MCF 10A (cell line): Measurements from ENCODE around the gene FBXL19. TPM values are rescaled to one million over a fixed set of nuclear protein-coding genes. Genes with fewer than 3 reads are reported as not detected.

Source experiments
- BruUV-seq: library from RNA; stranded (reverse); fragments of 400-500 nt; replicated peaks from 2 replicates; lab custom pipeline; 2021; lab: Mats Ljungman, UMichigan
- CTCF ChIA-PET: fragments of 300-600 bp; sonication (Branson Sonifier 250); formaldehyde crosslinking; extraction: SDS; loops from one replicate; lab custom pipeline; 2021; ENCODE audit warnings: antibody characterized with exemption, inconsistent platforms; lab: Yijun Ruan, JAX
- POLR2A ChIA-PET: fragments of 300-600, 350-650 bp; sonication (Branson Sonifier 250); formaldehyde crosslinking; extraction: SDS; loops from one replicate; lab custom pipeline; 2020; ENCODE audit warnings: antibody characterized with exemption, inconsistent platforms; lab: Yijun Ruan, JAX
- DNase-seq: peaks from one replicate; pipeline ENCODE4 v3.0.0-alpha.2; 2018; ENCODE audit not compliant: unreplicated experiment
- H3K27ac Mint-ChIP-seq: one replicate; pipeline ENCODE4 v1.8.0; 2022; ENCODE audit warnings: mild to moderate bottlenecking, low read depth, mixed read lengths; ENCODE audit not compliant: unreplicated experiment
- H3K27me3 Mint-ChIP-seq: one replicate; pipeline ENCODE4 v1.8.0; 2022; ENCODE audit warnings: mixed read lengths; ENCODE audit not compliant: insufficient read depth, unreplicated experiment
- H3K36me3 Mint-ChIP-seq: one replicate; pipeline ENCODE4 v1.8.0; 2022; ENCODE audit warnings: mild to moderate bottlenecking, moderate library complexity, mixed read lengths; ENCODE audit not compliant: insufficient read depth, unreplicated experiment
- H3K4me1 Mint-ChIP-seq: one replicate; pipeline ENCODE4 v1.8.0; 2022; ENCODE audit warnings: mixed read lengths; ENCODE audit not compliant: insufficient read depth, unreplicated experiment
- H3K4me3 Mint-ChIP-seq: one replicate; pipeline ENCODE4 v1.8.0; 2022; ENCODE audit warnings: mild to moderate bottlenecking, moderate library complexity, mixed read lengths; ENCODE audit not compliant: unreplicated experiment
- H3K9me3 Mint-ChIP-seq: one replicate; pipeline ENCODE4 v1.8.0; 2022; ENCODE audit warnings: mixed read lengths; ENCODE audit not compliant: unreplicated experiment
- intact Hi-C: fragments of 100-400 bp; cut with micrococcal nuclease; formaldehyde crosslinking; loops from 2 replicates; pipeline ENCODE4 v1.14.1; 2022
- total RNA-seq: library from RNA; stranded (reverse); gene quantifications from 2 replicates; pipeline ENCODE4 v1.2.3, GENCODE V29; 2022
- TF ChIP-seq, protein P1 (sequence below): fragments of 200-600 bp; IDR thresholded peaks from one replicate; pipeline ENCODE4 v1.8.0; 2022; ENCODE audit warnings: antibody characterized with exemption, mild to moderate bottlenecking; ENCODE audit not compliant: unreplicated experiment

Gene FBXL19
- total RNA-seq, 1 experiment from 2014 or later: 18.0 TPM

DNA sequence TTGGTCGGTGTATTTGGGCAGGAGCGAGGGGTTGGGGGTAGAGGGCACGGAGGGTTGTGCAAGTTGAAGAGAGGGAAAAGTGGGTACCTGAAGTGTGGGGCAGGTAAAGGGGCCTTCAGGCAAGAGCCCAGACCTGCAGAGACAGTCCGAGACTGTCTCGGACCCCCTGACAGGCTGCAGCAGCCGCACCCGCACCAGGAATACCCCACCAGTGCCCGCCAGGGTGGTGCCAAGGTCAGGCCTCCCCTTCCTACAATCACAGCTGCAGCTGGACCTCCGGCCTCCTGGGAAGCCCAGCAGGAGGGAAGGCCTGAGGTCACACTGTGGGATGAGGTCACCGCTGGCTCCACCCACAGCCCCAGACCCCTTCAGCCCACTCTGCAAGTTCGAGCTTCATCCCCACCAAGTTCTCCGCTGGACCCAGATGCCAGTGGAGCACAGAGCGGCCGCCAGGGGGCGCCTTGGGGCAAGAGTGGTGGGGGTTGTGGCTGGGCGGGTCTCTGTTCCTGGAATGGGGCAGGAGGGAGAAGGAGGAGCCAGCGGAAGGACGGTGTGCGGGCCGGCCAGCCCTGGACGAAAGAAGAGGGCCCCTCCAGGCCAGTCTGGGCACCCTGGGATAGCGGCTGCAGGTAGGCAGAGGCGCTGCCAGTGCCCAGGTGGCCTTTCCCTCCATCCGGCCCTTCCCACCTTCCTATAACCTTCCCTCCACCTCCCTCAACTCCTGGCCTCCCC, 61.5 kb downstream of the FBXL19 start, which contains the start of gene HSD3B7:
TSS of gene HSD3B7 (plus strand) at position 539 of the 732 bp plus-strand sequence. CDS start 452 bp downstream, outside the sequence.
- Mint-ChIP-seq H3K4me1 (peaks cover 5% of the 10 kb centered on the region), H3K9me3 (no peaks in the 10 kb centered on the region), H3K4me3 (peak within 1 kb of the TSS; percentile 72), H3K27me3 (no peaks in the 10 kb centered on the region), H3K36me3 (peaks cover 37% of the 10 kb centered on the region), H3K27ac (peak within 1 kb of the TSS; percentile 70)
- CTCF ChIA-PET: interaction anchor here (0.6 to 4.1 kb wide), 51 partner anchors 10 to 888 kb away, joined by 3 to 44 read pairs (median 5); partner anchors contain the start of genes KAT8, PRSS36, VKORC1 and ZNF267
- intact Hi-C loops: loop anchor here (1.0 to 5.0 kb wide), 4 partner anchors 88 to 157 kb away; partner anchors contain the start of gene KAT8
- POLR2A ChIA-PET: interaction anchor here (0.7 to 3.4 kb wide), 8 partner anchors 49 to 217 kb away, joined by 3 to 30 read pairs (median 4); partner anchors contain the start of genes KAT8, STX4, ZNF646 and ZNF668
- no TSS peak for BruUV-seq
- DNase-seq: peak; percentile 80
- TF ChIP-seq, protein P1, sequence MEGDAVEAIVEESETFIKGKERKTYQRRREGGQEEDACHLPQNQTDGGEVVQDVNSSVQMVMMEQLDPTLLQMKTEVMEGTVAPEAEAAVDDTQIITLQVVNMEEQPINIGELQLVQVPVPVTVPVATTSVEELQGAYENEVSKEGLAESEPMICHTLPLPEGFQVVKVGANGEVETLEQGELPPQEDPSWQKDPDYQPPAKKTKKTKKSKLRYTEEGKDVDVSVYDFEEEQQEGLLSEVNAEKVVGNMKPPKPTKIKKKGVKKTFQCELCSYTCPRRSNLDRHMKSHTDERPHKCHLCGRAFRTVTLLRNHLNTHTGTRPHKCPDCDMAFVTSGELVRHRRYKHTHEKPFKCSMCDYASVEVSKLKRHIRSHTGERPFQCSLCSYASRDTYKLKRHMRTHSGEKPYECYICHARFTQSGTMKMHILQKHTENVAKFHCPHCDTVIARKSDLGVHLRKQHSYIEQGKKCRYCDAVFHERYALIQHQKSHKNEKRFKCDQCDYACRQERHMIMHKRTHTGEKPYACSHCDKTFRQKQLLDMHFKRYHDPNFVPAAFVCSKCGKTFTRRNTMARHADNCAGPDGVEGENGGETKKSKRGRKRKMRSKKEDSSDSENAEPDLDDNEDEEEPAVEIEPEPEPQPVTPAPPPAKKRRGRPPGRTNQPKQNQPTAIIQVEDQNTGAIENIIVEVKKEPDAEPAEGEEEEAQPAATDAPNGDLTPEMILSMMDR: peak; percentile 93

GRCh38 chr16:30985401-30986128, 62.2 kb downstream of the FBXL19 start:
- no TSS peak for BruUV-seq
- CTCF ChIA-PET: interaction anchor here (0.6 to 4.1 kb wide), 56 partner anchors 10 to 888 kb away, joined by 3 to 44 read pairs (median 5); partner anchors contain the start of genes KAT8, PRSS36, VKORC1 and ZNF267

DNA sequence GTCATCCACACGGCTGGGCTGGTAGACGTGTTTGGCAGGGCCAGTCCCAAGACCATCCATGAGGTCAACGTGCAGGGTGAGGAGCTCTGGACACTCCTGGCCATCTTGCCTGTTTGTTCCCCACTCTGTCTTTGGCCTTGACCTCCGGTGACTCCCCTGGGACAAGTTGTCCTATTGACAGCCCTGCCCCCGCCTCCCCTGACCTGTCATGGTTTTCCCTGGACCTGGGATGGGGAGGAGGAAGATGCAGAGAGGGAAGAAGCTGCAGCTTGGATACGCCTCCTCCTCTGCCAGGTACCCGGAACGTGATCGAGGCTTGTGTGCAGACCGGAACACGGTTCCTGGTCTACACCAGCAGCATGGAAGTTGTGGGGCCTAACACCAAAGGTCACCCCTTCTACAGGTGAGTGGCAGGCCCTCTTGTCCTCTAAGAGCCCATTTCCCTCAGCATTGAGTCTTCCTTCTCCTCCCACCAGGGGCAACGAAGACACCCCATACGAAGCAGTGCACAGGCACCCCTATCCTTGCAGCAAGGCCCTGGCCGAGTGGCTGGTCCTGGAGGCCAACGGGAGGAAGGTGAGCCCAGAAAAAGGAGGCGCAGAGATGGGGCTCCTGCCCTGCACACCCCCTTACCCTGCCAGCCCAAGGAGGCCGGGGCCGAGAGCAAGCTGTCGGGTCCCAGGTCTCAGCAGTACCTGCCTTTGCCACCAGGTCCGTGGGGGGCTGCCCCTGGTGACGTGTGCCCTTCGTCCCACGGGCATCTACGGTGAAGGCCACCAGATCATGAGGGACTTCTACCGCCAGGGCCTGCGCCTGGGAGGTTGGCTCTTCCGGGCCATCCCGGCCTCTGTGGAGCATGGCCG, 63.0 kb downstream of the FBXL19 start:
- TF ChIP-seq, protein P1: no peak
- H3K4me3 Mint-ChIP-seq: no peak overlapping the region
- BruUV-seq: no TSS peak
- no peaks in the 10 kb centered on the region for H3K9me3 Mint-ChIP-seq
- DNase-seq: no peak
- no peaks in the 10 kb centered on the region for H3K27me3 Mint-ChIP-seq
- H3K4me1 Mint-ChIP-seq: peaks cover 5% of the 10 kb centered on the region
- ChIA-PET POLR2A (interaction anchor here (0.7 to 3.4 kb wide), 6 partner anchors 65 to 156 kb away, joined by 3 to 30 read pairs (median 4); partner anchors contain the start of genes KAT8, ZNF646 and ZNF668), CTCF (interaction anchor here (0.6 to 4.1 kb wide), 48 partner anchors 9 to 887 kb away, joined by 3 to 44 read pairs (median 5); partner anchors contain the start of genes KAT8, VKORC1, ZNF267 and ZNF646)
- H3K27ac Mint-ChIP-seq: no peak overlapping the region
- intact Hi-C loops: loop anchor here (5.0 kb wide), 1 partner anchor 131 kb away; the partner anchor contains the start of gene KAT8
- peaks cover 23% of the 10 kb centered on the region for H3K36me3 Mint-ChIP-seq

More at GRCh38 chr16:30985401-30986128, 62.2 kb downstream of the FBXL19 start:
- Mint-ChIP-seq H3K4me3 (peak overlapping the region; percentile 72), H3K36me3 (peaks cover 30% of the 10 kb centered on the region), H3K4me1 (peaks cover 5% of the 10 kb centered on the region), H3K27ac (peak overlapping the region; percentile 70), H3K27me3 (no peaks in the 10 kb centered on the region), H3K9me3 (no peaks in the 10 kb centered on the region)
- POLR2A ChIA-PET: interaction anchor here (0.7 to 3.4 kb wide), 8 partner anchors 48 to 157 kb away, joined by 3 to 30 read pairs (median 4); partner anchors contain the start of genes KAT8, STX4, ZNF646 and ZNF668
- TF ChIP-seq, protein P1: peak; percentile 31
- intact Hi-C loops: loop anchor here (1.0 to 5.0 kb wide), 4 partner anchors 88 to 157 kb away; partner anchors contain the start of gene KAT8
- DNase-seq: peak; percentile 54
